AG09319 (cell line): ENCODE results near the gene KIF1C.

Source experiments
- DNase-seq: peaks from one replicate; pipeline ENCODE4 v3.0.0-alpha.2; 2010; ENCODE audit warnings: low read depth; ENCODE audit errors: extremely low read depth
- CTCF ChIP-seq: IDR thresholded peaks from 2 replicates; pipeline ENCODE4 v1.5.1; 2011; ENCODE audit warnings: low read depth, mild to moderate bottlenecking, inconsistent platforms, low read length, moderate library complexity

Gene KIF1C

DNA sequence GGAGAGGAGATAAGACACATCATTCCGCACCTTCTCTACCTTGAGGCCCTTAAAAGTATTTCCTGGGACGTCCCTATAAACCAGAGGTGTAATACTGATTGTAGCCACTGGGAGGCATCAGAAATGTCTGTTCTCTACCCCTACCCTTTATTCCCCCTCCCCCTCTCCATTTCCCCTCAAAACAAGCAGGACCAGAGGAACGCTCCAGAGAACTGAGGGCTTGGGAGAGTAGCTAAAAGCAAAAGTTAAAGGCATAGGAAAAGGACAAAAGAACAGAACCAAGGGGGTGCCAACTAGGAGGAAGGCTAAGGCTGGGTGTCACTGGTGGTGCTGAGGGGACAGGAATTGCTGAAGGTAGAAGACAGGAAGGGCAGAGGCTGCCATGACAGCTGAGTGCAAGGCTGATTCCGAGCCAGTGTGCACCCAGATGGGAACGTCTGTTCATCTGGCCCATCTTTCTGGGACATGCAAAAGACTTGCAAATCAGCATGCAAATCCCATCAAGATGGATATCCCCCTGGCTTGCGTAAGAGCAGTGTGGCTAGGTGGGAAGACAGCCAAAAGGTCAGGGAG, 17.0 kb upstream of the KIF1C start:
- no peak for DNase-seq
- peak; percentile 62 for TF ChIP-seq CTCF

DNA sequence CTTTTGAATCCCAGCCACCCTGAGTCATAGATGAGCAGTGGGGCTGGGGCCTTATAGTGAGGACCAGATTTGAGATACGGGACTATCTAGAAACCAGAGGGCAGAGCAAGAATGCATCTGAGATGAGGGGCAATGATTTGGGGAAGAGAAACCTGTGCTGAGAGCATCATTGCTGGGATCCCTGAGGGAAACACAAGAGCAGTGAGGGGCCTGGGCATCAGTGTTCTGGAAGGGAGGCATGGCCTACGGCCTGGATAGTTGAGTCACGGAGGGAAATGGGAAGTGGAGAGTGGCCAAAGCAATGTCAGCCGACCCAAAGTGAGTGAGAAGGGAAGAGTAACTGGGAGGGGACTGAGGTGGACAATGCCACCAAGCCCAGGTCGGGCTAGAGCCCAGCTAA, 15.4 kb upstream of the KIF1C start:
- no peak for TF ChIP-seq CTCF
- no peak for DNase-seq

- DNase-seq = no peak
- no peak for TF ChIP-seq CTCF
Observed at GRCh38 chr17:4986403-4986802, 11.3 kb upstream of the KIF1C start.

GRCh38 chr17:4986951-4987766, 10.6 kb upstream of the KIF1C start, which contains the start of gene CAMTA2:
Gene CAMTA2, minus strand, starts transcription at chr17:4987675. Its CDS starts 1,453 bp downstream, at chr17:4986222.
- peak; percentile 51 for TF ChIP-seq CTCF
- no peak for DNase-seq

GRCh38 chr17:4987767-4988567, 9.8 kb upstream of the KIF1C start:
- no peak for DNase-seq
- TF ChIP-seq CTCF = no peak

GRCh38 chr17:4994081-4994595, 3.6 kb upstream of the KIF1C start:
- TF ChIP-seq CTCF = no peak
- DNase-seq = no peak
